Transverse colon (tissue), 4 donors: ENCODE data around the gene OTOF. TPM values are rescaled to one million over a fixed set of nuclear protein-coding genes. Genes with fewer than 3 reads are reported as not detected.

Source experiments
- DNase-seq: peaks from one replicate; pipeline ENCODE4 v3.0.0-alpha.2; 2019
- H3K27ac ChIP-seq, 4 donors: fragments of 200-600 bp; sonication (generic); 2 replicates each; pipeline ENCODE4 v1.5.1; 2016 to 2018; ENCODE audit warnings: inconsistent platforms in 4 of 4
- H3K27me3 ChIP-seq: fragments of 200-600 bp; sonication (generic); 2 replicates; pipeline ENCODE4 v1.5.1; 2017; ENCODE audit warnings: inconsistent platforms
- H3K36me3 ChIP-seq, 4 donors: fragments of 200-600 bp; sonication (generic); 2 replicates each; pipeline ENCODE4 v1.5.1; 2017 to 2019; ENCODE audit warnings: inconsistent platforms in 4 of 4
- H3K4me1 ChIP-seq, 4 donors: fragments of 200-600 bp; sonication (generic); 2 replicates each; pipeline ENCODE4 v1.5.1; 2017 to 2020; ENCODE audit warnings: inconsistent platforms in 4 of 4
- H3K4me3 ChIP-seq, 4 donors: fragments of 200-600 bp; sonication (generic); 1 replicate in 1 of 4; 2 replicates in 3 of 4; pipeline versions ENCODE4 v1.5.1 to v1.6.1; 2017 to 2019; ENCODE audit warnings: inconsistent platforms in 4 of 4
- H3K9me3 ChIP-seq, 2 donors: fragments of 200-600 bp; sonication (generic); 2 replicates each; pipeline ENCODE4 v1.5.1; 2017 to 2019; ENCODE audit warnings: inconsistent platforms in 2 of 2
- EP300 ChIP-seq: sonication (generic); formaldehyde crosslinking; IDR thresholded peaks from one replicate; pipeline ENCODE4 v1.6.1; 2017; ENCODE audit warnings: antibody characterized with exemption, low read depth
- POLR2A ChIP-seq: fragments of 450-650 bp; IDR thresholded peaks from one replicate; pipeline ENCODE4 v1.6.1; 2016; ENCODE audit warnings: antibody characterized with exemption, mild to moderate bottlenecking, moderate library complexity
- POLR2AphosphoS5 ChIP-seq, 3 donors: sonication (generic); formaldehyde crosslinking; IDR thresholded peaks; one replicate each; pipeline ENCODE4 v1.6.1; 2016; ENCODE audit warnings: antibody characterized with exemption in 3 of 3
- WGBS, 2 donors: methylation state at CpG; one replicate each; pipeline ENCODE4 v1.1.5; 2018; ENCODE audit warnings: low coverage in 1 of 2; 5-methylcytosine and 5-hydroxymethylcytosine counted together
- in situ Hi-C, 4 donors: fragments of 200-750 bp; cut with MboI; loops; one replicate each; pipeline versions ENCODE4 v1.15.0 to v1.15.1; 2017; ENCODE audit warnings: low sequenced_read_pairs in 3 of 4, low pct_ligation_motif_present in 1 of 4, low pct_unique_long_range_greater_than_20kb in 1 of 4
- intact Hi-C: fragments of 100-400 bp; cut with DNase I; formaldehyde crosslinking; loops from one replicate; pipeline ENCODE4 v1.15.1; 2023; ENCODE audit warnings: low total_unique reads
- total RNA-seq, 4 donors: library from RNA; depleted of rRNA; stranded (reverse); fragments of >200 nt; gene quantifications; one replicate each; pipeline ENCODE4 v1.1.0, GENCODE V29; 2016
- TF ChIP-seq, protein P1 (sequence below), 5 experiments: fragments of 200-600 bp in 3 of 5; fragments of 450-650 bp in 2 of 5; sonication (generic) in 3 of 5; IDR thresholded peaks; 1 replicate in 2 of 5; 2 replicates in 3 of 5; pipeline ENCODE4 v1.5.1; 2016 to 2017; ENCODE audit warnings: antibody characterized with exemption in 5 of 5, inconsistent platforms in 3 of 5, mild to moderate bottlenecking in 2 of 5, moderate library complexity in 1 of 5

The OTOF gene
- total RNA-seq, 4 donors from 2014 or later = 0.37 TPM; not detected in 3

DNA sequence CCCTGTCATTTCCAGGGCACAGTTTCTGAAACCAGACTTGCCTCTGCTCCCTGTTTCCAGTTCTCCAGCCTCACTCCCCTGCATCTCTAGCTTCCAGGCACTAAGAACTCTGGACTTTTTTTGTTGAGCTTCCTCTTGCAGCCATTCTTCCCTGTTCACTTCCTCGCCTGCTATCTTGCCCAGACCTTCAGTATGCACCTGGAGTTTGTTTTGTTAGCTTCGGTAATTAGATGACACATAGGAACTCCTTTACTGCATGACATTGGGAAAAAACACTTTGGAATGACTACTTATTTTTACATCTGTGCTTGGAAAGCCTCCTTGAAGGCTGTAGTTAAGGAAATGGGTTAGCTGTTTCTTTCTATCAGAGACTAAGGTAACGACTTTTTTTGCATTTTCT, 35.2 kb downstream of the OTOF start:
- Histone ChIP-seq H3K36me3 (no peaks in the 10 kb centered on the region), H3K4me1 (no peaks in the 10 kb centered on the region), H3K27me3 (no peaks in the 10 kb centered on the region), H3K9me3 (no peaks in the 10 kb centered on the region), H3K4me3 (no peak overlapping the region), H3K27ac (no peak overlapping the region)
- 52 to 53% methylated on average over 3 of the region's 3 CpGs for WGBS, 2 donors
- DNase-seq = no peak
- intact Hi-C loops = no loop called here
- TF ChIP-seq POLR2A = no peak
- TF ChIP-seq EP300 = no peak
- TF ChIP-seq POLR2AphosphoS5 (IDR thresholded peaks at IDR 0.05) = no peak
- TF ChIP-seq, protein P1, sequence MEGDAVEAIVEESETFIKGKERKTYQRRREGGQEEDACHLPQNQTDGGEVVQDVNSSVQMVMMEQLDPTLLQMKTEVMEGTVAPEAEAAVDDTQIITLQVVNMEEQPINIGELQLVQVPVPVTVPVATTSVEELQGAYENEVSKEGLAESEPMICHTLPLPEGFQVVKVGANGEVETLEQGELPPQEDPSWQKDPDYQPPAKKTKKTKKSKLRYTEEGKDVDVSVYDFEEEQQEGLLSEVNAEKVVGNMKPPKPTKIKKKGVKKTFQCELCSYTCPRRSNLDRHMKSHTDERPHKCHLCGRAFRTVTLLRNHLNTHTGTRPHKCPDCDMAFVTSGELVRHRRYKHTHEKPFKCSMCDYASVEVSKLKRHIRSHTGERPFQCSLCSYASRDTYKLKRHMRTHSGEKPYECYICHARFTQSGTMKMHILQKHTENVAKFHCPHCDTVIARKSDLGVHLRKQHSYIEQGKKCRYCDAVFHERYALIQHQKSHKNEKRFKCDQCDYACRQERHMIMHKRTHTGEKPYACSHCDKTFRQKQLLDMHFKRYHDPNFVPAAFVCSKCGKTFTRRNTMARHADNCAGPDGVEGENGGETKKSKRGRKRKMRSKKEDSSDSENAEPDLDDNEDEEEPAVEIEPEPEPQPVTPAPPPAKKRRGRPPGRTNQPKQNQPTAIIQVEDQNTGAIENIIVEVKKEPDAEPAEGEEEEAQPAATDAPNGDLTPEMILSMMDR (IDR thresholded peaks at IDR 0.05) = no peak
- in situ Hi-C loops = no loop called here

DNA sequence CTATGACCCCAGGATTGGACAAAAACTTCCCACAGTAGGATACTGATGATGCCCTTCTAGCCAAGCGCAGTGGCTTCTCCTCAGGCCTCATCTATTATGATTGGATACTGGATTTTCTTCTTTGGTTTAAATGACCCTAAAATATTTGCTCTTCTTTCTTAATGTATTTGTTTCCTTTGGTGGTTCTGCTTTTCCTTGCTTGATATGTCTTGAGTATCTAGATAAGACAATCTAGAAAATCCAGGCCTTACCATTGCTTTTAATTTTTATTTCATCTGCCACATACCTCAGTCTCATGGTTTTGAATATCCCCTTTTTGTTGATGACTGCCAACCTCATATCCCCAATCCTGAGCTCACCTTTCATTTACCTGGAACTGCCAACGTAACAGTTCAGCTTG, 35.6 kb downstream of the OTOF start:
- intact Hi-C loops (no loop called here), in situ Hi-C loops (no loop called here)
- Histone ChIP-seq H3K9me3 (no peaks in the 10 kb centered on the region), H3K36me3 (no peaks in the 10 kb centered on the region), H3K27me3 (no peaks in the 10 kb centered on the region), H3K4me3 (no peak overlapping the region), H3K4me1 (no peaks in the 10 kb centered on the region), H3K27ac (no peak overlapping the region)
- no peak for TF ChIP-seq EP300
- TF ChIP-seq POLR2AphosphoS5 (IDR thresholded peaks at IDR 0.05) = no peak
- TF ChIP-seq POLR2A = no peak
- DNase-seq = no peak
- 87 to 100% methylated on average over 1 to 2 of the region's 2 CpGs for WGBS, 2 donors

DNA sequence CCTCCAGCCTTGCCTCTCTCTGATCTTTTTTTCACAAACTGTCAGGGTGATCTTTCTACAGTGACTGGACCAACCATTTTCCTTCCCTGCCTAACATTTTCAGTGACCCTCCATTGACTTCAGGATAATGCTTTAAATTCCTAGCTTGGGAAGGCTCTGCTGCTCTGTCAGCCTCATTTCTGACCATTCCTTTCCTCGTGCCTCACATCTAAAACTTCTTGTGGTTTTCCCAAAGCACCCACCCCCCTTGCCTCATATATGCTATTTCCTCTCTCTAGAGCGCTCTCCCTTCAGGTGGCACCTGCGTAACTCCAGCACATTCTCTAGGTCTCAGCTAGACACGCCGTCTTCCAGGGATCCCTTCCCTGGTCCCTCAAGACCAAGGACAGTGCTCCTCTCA, 39.0 kb downstream of the OTOF start:
- H3K36me3 ChIP-seq = no peaks in the 10 kb centered on the region
- no peak overlapping the region for H3K27ac ChIP-seq
- DNase-seq = no peak
- in situ Hi-C loops = no loop called here
- TF ChIP-seq, protein P1 (IDR thresholded peaks at IDR 0.05) = no peak
- TF ChIP-seq POLR2AphosphoS5 (IDR thresholded peaks at IDR 0.05) (no peak), EP300 (no peak), POLR2A (no peak)
- 84 to 100% methylated on average over 2 to 5 of the region's 5 CpGs for WGBS, 2 donors
- no peaks in the 10 kb centered on the region for H3K9me3 ChIP-seq
- no peaks in the 10 kb centered on the region for H3K27me3 ChIP-seq
- intact Hi-C loops = no loop called here
- no peaks in the 10 kb centered on the region for H3K4me1 ChIP-seq
- no peak overlapping the region for H3K4me3 ChIP-seq

DNA sequence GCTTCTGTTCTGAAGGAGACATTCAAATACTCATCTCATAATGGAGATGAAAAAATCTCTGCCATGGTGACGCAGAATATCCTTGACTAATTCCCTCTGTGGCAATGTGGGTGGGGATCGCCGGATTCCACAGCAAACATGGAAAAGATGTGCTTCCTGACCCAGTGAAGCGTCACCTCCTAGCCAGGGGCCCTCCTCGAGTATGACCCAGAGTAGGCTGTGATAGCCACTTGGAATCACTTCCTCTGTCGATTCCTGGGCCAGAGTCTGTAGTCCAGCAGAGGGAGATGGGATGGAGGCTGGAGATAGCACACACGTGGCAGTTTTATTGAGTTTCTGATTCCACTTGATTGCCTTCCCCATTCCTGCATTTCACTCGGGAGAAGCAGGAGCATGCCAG, 39.4 kb downstream of the OTOF start:
- Histone ChIP-seq H3K4me3 (no peak overlapping the region), H3K27ac (no peak overlapping the region), H3K9me3 (no peaks in the 10 kb centered on the region), H3K4me1 (no peaks in the 10 kb centered on the region), H3K27me3 (no peaks in the 10 kb centered on the region), H3K36me3 (no peaks in the 10 kb centered on the region)
- intact Hi-C loops = no loop called here
- in situ Hi-C loops = no loop called here
- TF ChIP-seq POLR2A (no peak), EP300 (no peak), POLR2AphosphoS5 (IDR thresholded peaks at IDR 0.05) (no peak)
- TF ChIP-seq, protein P1 (IDR thresholded peaks at IDR 0.05) = no peak
- DNase-seq = no peak
- WGBS, 2 donors = 39 to 57% methylated on average over 3 to 8 of the region's 8 CpGs

DNA sequence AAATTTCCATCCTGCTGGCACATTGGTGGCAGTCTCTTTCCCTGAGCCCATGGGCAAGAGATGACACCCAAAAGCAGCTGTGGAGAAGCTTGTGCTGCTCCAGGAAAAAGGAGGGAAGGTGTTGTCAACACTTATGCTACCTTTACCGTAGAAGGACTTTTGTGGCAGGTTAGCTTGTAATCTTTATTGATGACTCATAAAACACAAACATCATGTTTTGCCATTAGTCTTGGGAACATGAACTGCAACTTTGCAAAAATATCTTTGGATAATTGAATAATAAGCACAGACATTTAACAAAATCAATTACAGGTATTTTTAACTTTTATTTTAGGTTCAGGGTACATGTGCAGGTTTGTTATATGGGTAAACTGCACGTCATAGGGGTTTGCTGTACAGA, 42.8 kb downstream of the OTOF start:
- intact Hi-C loops = no loop called here
- no peak overlapping the region for H3K27ac ChIP-seq

More for the DNA sequence above, 42.8 kb downstream of the OTOF start:
- TF ChIP-seq POLR2A (no peak), POLR2AphosphoS5 (IDR thresholded peaks at IDR 0.05) (no peak), EP300 (no peak)
- TF ChIP-seq, protein P1 (IDR thresholded peaks at IDR 0.05) = no peak
- in situ Hi-C loops = no loop called here
- no peaks in the 10 kb centered on the region for H3K36me3 ChIP-seq
- H3K4me1 ChIP-seq = no peaks in the 10 kb centered on the region
- no peak for DNase-seq
- H3K27me3 ChIP-seq = no peaks in the 10 kb centered on the region
- no peak overlapping the region for H3K4me3 ChIP-seq
- 81 to 84% methylated on average over 2 of the region's 2 CpGs for WGBS, 2 donors
- no peaks in the 10 kb centered on the region for H3K9me3 ChIP-seq
